ENCODE measurements around the gene AP1M1.

The AP1M1 gene

GRCh38 chr19:16224293-16225045 is 26.8 kb downstream of the AP1M1 start:
- in situ Hi-C loops (cut with MboI; ENCODE audit: low sequenced_read_pairs, unreplicated experiment): no loop called here
- DNase-seq (ENCODE audit: low spot score): no peak
- TF ChIP-seq CTCF (IDR thresholded peaks at IDR 0.05; ENCODE audit: borderline replicate concordance, control extremely low read depth, extremely low read depth, insufficient read depth, missing control alignments): no peak

DNA sequence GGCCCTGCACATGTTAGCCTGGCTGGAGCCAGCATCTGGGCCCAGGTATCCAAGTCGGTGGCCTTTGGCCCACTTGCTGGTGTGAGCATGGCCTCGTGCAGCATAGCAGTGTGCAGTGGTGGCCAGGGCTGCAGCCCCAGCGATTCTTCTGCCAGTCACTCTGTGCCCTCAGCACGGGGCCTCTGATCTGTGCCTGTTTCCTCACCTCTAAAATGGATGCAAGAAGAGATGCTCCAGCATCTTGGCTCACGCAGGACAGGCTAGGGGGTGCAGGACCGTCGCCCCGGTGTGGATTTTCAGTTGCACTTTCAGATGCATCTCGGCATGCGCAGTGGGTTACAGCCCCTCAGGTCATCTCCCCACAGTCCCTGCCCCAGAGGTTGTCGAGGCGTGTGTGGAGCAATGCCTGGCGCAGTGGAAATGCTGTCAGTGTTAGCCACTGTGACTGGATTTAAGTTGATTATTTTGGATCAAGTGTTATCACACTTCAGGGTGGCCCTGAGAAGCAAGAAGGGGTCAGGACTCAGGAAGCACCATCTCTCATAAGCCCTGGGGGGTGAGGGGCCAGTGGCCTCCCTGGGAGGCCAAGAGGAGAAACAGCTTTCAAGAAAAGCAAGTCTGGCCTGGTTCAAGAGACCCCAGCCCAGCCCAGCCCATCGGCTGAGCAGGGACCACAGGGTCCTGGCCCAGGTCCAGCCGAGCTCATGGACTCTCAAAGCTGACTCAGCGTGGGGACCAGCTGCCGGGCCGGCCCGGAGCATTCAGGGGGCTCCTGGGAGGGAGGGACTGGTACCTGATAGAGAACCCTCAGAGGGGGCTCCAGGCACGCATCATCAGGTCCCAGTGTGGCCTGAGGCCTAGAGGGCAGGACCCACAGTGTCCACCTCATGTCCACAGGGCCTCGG is 27.8 kb downstream of the AP1M1 start:
- no peak for DNase-seq (ENCODE audit: low spot score)
- in situ Hi-C loops (cut with MboI; ENCODE audit: low sequenced_read_pairs, unreplicated experiment): no loop called here
- no peak for TF ChIP-seq CTCF (IDR thresholded peaks at IDR 0.05; ENCODE audit: borderline replicate concordance, control extremely low read depth, extremely low read depth, insufficient read depth, missing control alignments)

- in situ Hi-C loops (cut with MboI; ENCODE audit: low sequenced_read_pairs, unreplicated experiment): no loop called here
- DNase-seq (ENCODE audit: low spot score): no peak
- no peak for TF ChIP-seq CTCF (IDR thresholded peaks at IDR 0.05; ENCODE audit: borderline replicate concordance, control extremely low read depth, extremely low read depth, insufficient read depth, missing control alignments)
Observed at GRCh38 chr19:16226184-16226591, 28.5 kb downstream of the AP1M1 start.

DNA sequence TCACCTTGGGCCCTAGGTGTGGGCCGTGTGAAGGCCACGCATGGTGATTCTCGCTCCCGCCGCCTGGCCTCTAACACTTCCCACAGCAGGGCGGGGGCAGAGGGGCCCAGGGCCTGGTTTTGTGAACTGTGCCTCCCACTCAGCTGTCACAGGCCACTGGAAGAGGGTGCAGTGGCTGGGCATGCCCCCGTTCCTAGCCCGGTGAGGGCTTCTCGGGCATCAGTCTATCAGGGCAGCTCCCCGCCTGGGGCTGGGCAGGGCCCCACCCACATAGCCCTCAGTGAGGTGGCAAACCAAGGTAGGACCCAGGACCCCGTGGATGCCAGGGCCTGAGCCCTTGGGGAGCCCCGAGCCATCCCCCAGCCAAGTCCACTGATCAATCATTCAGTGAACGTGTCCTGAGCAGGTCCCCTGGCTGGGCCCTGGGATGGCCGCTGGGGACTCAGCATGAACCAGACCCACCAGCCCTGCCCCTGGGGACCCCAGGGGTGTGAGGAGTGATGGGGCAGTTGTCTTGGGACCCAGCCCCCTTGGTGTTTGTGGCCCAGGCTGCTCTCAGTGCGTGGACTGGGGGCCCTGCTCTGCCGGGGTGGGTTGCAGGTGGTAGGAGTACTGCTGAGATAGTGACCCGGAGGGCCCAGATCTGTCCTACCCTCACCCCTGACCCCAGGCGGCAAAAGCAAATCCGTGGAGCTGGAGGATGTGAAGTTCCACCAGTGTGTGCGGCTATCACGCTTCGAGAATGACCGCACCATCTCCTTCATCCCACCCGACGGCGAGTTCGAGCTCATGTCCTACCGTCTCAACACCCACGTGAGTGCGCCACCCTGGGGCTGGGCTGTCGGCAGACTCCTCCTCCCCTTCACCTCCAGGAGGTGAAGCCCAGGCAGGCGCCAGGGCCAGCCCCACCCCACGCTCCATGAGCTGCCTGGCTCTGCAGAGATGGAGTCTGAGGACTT is 29.4 kb downstream of the AP1M1 start:
- DNase-seq (ENCODE audit: low spot score): no peak
- in situ Hi-C loops (cut with MboI; ENCODE audit: low sequenced_read_pairs, unreplicated experiment): no loop called here
- no peak for TF ChIP-seq CTCF (IDR thresholded peaks at IDR 0.05; ENCODE audit: borderline replicate concordance, control extremely low read depth, extremely low read depth, insufficient read depth, missing control alignments)

DNA sequence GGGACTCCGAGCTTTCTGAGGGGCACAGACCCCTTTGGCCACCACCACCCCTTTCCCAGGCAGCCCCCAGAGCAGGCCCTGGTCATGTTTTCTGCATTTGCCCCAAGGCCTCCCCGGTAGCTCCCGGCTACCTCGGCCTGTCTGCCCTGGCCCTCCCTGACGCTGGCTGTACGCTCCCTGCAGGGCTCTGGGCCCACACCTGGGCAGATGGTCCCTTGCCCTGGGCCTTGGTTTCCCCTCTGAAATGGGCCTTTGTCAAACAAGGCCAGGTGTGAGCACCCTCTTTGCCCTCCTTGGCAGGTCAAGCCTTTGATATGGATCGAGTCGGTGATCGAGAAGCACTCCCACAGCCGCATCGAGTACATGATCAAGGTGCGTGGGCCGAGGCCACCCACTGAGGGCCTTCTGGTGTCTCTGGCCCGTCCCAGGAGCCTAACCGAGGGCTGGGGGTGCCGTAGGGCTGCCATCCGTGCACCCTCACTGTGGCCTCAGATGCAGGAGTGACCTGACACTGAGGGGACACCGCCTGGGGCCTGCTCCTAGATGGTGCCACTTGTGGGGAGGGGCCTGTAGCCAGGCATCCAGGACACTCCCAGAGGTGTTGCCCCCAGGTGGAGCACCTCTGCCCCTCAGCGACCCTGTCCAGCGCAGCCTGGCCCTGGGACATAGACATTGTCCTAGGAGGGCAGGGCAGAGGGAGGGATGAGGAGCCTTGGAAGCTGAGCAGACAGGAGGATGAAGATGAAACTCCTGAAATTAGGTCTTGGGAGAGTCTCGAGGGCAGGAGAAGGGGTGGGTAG is 30.3 kb downstream of the AP1M1 start:
- TF ChIP-seq CTCF (IDR thresholded peaks at IDR 0.05; ENCODE audit: borderline replicate concordance, control extremely low read depth, extremely low read depth, insufficient read depth, missing control alignments): no peak
- in situ Hi-C loops (cut with MboI; ENCODE audit: low sequenced_read_pairs, unreplicated experiment): no loop called here
- DNase-seq (ENCODE audit: low spot score): no peak
